Esophagus muscularis mucosa (tissue), 4 donors: Measurements from ENCODE around the gene SFTA2. TPM values are rescaled to one million over a fixed set of nuclear protein-coding genes. Genes with fewer than 3 reads are reported as not detected.

Experiments used
- DNase-seq: peaks from one replicate; pipeline ENCODE4 v3.0.0-alpha.2; 2017; ENCODE audit errors: extremely low spot score
- H3K27ac ChIP-seq, 4 donors: fragments of 200-600 bp; sonication (generic); replicated peaks in 1 of 4; 1 replicate in 3 of 4; 2 replicates in 1 of 4; pipeline ENCODE4 v1.5.1; 2016 to 2019; ENCODE audit warnings: mild to moderate bottlenecking in 1 of 4
- H3K27me3 ChIP-seq, 4 donors: fragments of 200-600 bp; sonication (generic); one replicate each; pipeline versions ENCODE4 v1.5.1 to v1.6.0; 2016 to 2019
- H3K36me3 ChIP-seq, 4 donors: fragments of 200-600 bp; sonication (generic); one replicate each; pipeline ENCODE4 v1.5.1; 2016 to 2019
- H3K4me1 ChIP-seq, 4 donors: fragments of 200-600 bp; sonication (generic); one replicate each; pipeline ENCODE4 v1.5.1; 2016 to 2019
- H3K4me3 ChIP-seq, 4 donors: fragments of 200-600 bp; sonication (generic); 1 replicate in 2 of 4; 2 replicates in 2 of 4; pipeline ENCODE4 v1.5.1; 2016 to 2019; ENCODE audit warnings: mild to moderate bottlenecking in 4 of 4, moderate library complexity in 1 of 4
- H3K9me3 ChIP-seq, 4 donors: fragments of 200-600 bp; sonication (generic); 1 replicate in 3 of 4; 2 replicates in 1 of 4; pipeline ENCODE4 v1.5.1; 2016 to 2019
- EP300 ChIP-seq: sonication (generic); formaldehyde crosslinking; IDR thresholded peaks from one replicate; pipeline ENCODE4 v1.6.1; 2017; ENCODE audit warnings: antibody characterized with exemption
- POLR2A ChIP-seq: fragments of 450-650 bp; IDR thresholded peaks from one replicate; pipeline ENCODE4 v1.6.1; 2017; ENCODE audit warnings: antibody characterized with exemption, moderate library complexity, mild to moderate bottlenecking, low read depth
- POLR2AphosphoS5 ChIP-seq, 2 donors: sonication (generic); formaldehyde crosslinking; IDR thresholded peaks; one replicate each; pipeline ENCODE4 v1.6.1; 2017; ENCODE audit warnings: antibody characterized with exemption in 2 of 2
- WGBS: methylation state at CpG from one replicate; pipeline ENCODE4 v1.1.5; 2018; 5-methylcytosine and 5-hydroxymethylcytosine counted together
- intact Hi-C: fragments of 100-400 bp; cut with DNase I; formaldehyde crosslinking; loops from one replicate; pipeline ENCODE4 v1.15.1; 2023
- total RNA-seq, 4 donors: library from RNA; depleted of rRNA; stranded (reverse); fragments of >200 nt; gene quantifications; one replicate each; pipeline versions ENCODE4 v1.1.0 to v1.2.1, GENCODE V29; 2016
- TF ChIP-seq, protein P1 (sequence below), 3 experiments: fragments of 200-600 bp in 2 of 3; fragments of 450-650 bp in 1 of 3; sonication (generic) in 2 of 3; IDR thresholded peaks; one replicate each; pipeline ENCODE4 v1.5.1; 2017 to 2019; ENCODE audit warnings: antibody characterized with exemption in 3 of 3, mild to moderate bottlenecking in 2 of 3, moderate library complexity in 1 of 3

SFTA2 gene
- total RNA-seq, 4 donors from 2014 or later, result 1.1 TPM; not detected in 3

DNA sequence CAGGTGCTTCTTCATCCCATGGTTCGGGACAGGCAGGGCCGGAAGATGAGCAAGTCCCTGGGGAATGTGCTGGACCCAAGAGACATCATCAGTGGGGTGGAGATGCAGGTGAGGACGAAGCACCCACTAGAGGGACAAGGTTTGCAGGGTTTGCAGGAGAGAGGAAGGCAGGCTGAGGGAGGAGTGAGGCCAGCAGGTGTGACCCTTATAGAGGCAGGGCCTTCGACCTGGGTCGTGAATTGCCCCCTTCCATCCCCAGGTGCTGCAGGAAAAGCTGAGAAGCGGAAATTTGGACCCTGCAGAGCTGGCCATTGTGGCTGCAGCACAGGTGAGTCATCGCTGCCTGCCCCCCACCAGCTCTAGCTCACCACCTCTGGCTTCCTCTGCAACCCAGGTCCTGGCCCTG, 9.5 kb downstream of the SFTA2 start:
- Histone ChIP-seq H3K36me3 (peaks cover 24 to 96% (median 90%) of the 10 kb centered on the region in 4 donors), H3K9me3 (no peaks in the 10 kb centered on the region), H3K4me1 (peaks cover 0 to 8% (median 0%) of the 10 kb centered on the region in 4 donors), H3K27me3 (no peaks in the 10 kb centered on the region), H3K27ac (no peak overlapping the region), H3K4me3 (no peak overlapping the region)
- no peak for TF ChIP-seq POLR2A
- no peak for TF ChIP-seq POLR2AphosphoS5 (IDR thresholded peaks at IDR 0.05)
- TF ChIP-seq EP300, result no peak
- TF ChIP-seq, protein P1, sequence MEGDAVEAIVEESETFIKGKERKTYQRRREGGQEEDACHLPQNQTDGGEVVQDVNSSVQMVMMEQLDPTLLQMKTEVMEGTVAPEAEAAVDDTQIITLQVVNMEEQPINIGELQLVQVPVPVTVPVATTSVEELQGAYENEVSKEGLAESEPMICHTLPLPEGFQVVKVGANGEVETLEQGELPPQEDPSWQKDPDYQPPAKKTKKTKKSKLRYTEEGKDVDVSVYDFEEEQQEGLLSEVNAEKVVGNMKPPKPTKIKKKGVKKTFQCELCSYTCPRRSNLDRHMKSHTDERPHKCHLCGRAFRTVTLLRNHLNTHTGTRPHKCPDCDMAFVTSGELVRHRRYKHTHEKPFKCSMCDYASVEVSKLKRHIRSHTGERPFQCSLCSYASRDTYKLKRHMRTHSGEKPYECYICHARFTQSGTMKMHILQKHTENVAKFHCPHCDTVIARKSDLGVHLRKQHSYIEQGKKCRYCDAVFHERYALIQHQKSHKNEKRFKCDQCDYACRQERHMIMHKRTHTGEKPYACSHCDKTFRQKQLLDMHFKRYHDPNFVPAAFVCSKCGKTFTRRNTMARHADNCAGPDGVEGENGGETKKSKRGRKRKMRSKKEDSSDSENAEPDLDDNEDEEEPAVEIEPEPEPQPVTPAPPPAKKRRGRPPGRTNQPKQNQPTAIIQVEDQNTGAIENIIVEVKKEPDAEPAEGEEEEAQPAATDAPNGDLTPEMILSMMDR (IDR thresholded peaks at IDR 0.05), result no peak
- DNase-seq, result no peak
- intact Hi-C loops, result no loop called here
- 86% methylated on average over 6 of the region's 7 CpGs for WGBS

DNA sequence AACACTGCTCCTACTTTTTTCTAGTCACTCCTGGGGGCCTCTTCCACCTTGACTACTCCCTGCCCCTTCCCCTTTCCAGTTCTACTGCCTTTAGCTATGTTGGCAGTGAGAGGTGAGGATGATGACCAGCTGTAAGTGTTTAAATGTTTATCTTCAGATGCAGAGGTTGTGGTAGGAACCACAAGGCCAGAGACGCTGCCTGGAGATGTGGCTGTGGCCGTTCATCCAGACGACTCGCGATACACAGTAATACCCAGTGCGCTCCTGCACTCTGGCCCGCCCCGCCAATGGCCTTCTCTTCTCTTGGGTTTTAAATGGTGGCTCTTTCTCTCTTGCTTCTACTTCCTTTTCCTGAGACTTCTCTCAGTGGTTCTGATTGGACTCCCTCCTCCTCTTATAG, 13.3 kb downstream of the SFTA2 start:
- TF ChIP-seq EP300 (no peak), POLR2AphosphoS5 (IDR thresholded peaks at IDR 0.05) (no peak), POLR2A (no peak)
- TF ChIP-seq, protein P1 (IDR thresholded peaks at IDR 0.05), result no peak
- Histone ChIP-seq H3K9me3 (no peaks in the 10 kb centered on the region), H3K4me1 (peaks cover 14 to 23% (median 20%) of the 10 kb centered on the region in 4 donors), H3K27me3 (no peaks in the 10 kb centered on the region), H3K36me3 (peaks cover 16 to 74% (median 65%) of the 10 kb centered on the region in 4 donors), H3K27ac (no peak overlapping the region), H3K4me3 (no peak overlapping the region)
- no peak for DNase-seq
- WGBS, result 93% methylated on average over 8 of the region's 8 CpGs
- intact Hi-C loops, result loop anchor here (2.0 kb wide), 1 partner anchor 160 kb away; no protein-coding TSS in a partner anchor

- Histone ChIP-seq H3K4me1 (peaks cover 19 to 30% (median 27%) of the 10 kb centered on the region in 4 donors), H3K27me3 (no peaks in the 10 kb centered on the region), H3K36me3 (peaks cover 16 to 69% (median 58%) of the 10 kb centered on the region in 4 donors), H3K9me3 (no peaks in the 10 kb centered on the region), H3K27ac (no peak overlapping the region), H3K4me3 (no peak overlapping the region)
- 91% methylated on average over 8 of the region's 8 CpGs for WGBS
- intact Hi-C loops, result no loop called here
- DNase-seq, result no peak
- TF ChIP-seq POLR2AphosphoS5 (IDR thresholded peaks at IDR 0.05), result no peak
- no peak for TF ChIP-seq EP300
- TF ChIP-seq POLR2A, result no peak
- TF ChIP-seq, protein P1 (IDR thresholded peaks at IDR 0.05), result no peak
Measured at GRCh38 chr6:30917487-30917886, 14.5 kb downstream of the SFTA2 start.

- H3K27me3 ChIP-seq, result no peaks in the 10 kb centered on the region
- DNase-seq, result no peak
- no peak overlapping the region for H3K4me3 ChIP-seq
- no peaks in the 10 kb centered on the region for H3K9me3 ChIP-seq
- H3K27ac ChIP-seq, result no peak overlapping the region
- peaks cover 15 to 69% (median 58%) of the 10 kb centered on the region in 4 donors for H3K36me3 ChIP-seq
- H3K4me1 ChIP-seq, result peaks cover 19 to 30% (median 27%) of the 10 kb centered on the region in 4 donors
- 93% methylated on average over 6 of the region's 7 CpGs for WGBS
- TF ChIP-seq POLR2A (no peak), POLR2AphosphoS5 (IDR thresholded peaks at IDR 0.05) (no peak), EP300 (no peak)
- TF ChIP-seq, protein P1 (IDR thresholded peaks at IDR 0.05), result no peak
- intact Hi-C loops, result no loop called here
Measured at GRCh38 chr6:30917041-30917440, 14.9 kb downstream of the SFTA2 start.

DNA sequence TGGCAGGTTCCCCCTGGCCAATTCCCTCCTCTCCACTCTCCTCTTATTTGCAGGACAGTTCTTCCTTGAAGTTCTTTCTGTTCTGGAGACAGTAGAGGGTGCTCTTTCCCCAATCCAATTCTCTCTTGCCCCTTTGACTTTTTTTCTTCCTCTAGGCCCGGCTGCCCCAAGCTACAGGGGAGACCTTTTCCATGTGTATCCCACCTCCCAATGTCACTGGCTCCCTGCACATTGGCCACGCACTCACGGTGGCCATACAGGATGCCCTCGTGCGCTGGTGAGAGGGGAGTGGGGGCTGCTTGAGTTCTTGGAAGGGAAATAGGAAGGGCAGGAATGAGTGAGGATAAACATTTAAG, 16.4 kb downstream of the SFTA2 start:
- TF ChIP-seq POLR2AphosphoS5 (IDR thresholded peaks at IDR 0.05), result no peak
- TF ChIP-seq, protein P1 (IDR thresholded peaks at IDR 0.05), result peak; percentile 54 to 69 (median 62)
- no peak for TF ChIP-seq POLR2A
- TF ChIP-seq EP300, result no peak
- WGBS, result 17% methylated on average over 5 of the region's 5 CpGs
- Histone ChIP-seq H3K4me3 (no peak overlapping the region), H3K36me3 (peaks cover 16 to 69% (median 58%) of the 10 kb centered on the region in 4 donors), H3K4me1 (peaks cover 19 to 30% (median 27%) of the 10 kb centered on the region in 4 donors), H3K27ac (peak overlapping the region; percentile 85 to 97 (median 90)), H3K27me3 (no peaks in the 10 kb centered on the region), H3K9me3 (no peaks in the 10 kb centered on the region)
- intact Hi-C loops, result no loop called here
- DNase-seq, result no peak
